Muscle of arm (tissue), 12 donors: Measurements from ENCODE around the gene CDH4. TPM values are rescaled to one million over a fixed set of nuclear protein-coding genes. Genes with fewer than 3 reads are reported as not detected.
"Not testable (repeated sequence)": the region's sequence is repeated elsewhere in the genome, so short reads cannot be mapped to it uniquely, and the experiment has no call there.

Experiments used
- DNase-seq: peaks from one replicate; pipeline ENCODE4 v3.0.0-alpha.2; 2013
- polyA plus RNA-seq, 12 donors: library from polyadenylated mRNA; unstranded; fragments of 120-200 nt; gene quantifications; one replicate each; pipeline ENCODE4 v1.2.1, GENCODE V29; 2013; ENCODE audit not compliant: insufficient read length in 12 of 12

Gene CDH4
- polyA plus RNA-seq, 12 donors, result 0.79 to 1.4 (median 1.0) TPM; not detected in 2

DNA sequence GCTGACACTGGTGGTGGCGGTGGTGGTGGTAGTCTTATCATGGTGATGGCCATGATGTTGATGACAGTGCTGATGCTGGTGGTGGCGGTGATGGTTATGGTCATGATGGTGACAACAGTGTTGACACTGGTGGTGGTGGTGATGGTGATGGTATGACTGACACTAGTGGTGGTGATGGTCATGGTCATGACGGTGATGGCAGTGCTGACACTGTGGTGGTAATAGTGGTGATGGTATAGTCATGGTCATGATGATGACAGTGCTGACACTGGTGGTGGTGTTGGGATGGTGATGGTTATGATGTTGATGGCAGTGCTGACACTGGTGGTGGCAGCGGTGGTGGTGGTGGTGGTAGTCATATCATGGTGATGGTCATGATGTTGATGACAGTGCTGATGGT lies 205.7 kb downstream of the CDH4 start:
- no peak for DNase-seq

GRCh38 chr20:61458146-61458746 lies 206.2 kb downstream of the CDH4 start:
- no peak for DNase-seq

GRCh38 chr20:61459266-61459665 lies 207.2 kb downstream of the CDH4 start:
- no peak for DNase-seq

- DNase-seq, result no peak
Measured at GRCh38 chr20:61459705-61460104, 207.6 kb downstream of the CDH4 start.

DNA sequence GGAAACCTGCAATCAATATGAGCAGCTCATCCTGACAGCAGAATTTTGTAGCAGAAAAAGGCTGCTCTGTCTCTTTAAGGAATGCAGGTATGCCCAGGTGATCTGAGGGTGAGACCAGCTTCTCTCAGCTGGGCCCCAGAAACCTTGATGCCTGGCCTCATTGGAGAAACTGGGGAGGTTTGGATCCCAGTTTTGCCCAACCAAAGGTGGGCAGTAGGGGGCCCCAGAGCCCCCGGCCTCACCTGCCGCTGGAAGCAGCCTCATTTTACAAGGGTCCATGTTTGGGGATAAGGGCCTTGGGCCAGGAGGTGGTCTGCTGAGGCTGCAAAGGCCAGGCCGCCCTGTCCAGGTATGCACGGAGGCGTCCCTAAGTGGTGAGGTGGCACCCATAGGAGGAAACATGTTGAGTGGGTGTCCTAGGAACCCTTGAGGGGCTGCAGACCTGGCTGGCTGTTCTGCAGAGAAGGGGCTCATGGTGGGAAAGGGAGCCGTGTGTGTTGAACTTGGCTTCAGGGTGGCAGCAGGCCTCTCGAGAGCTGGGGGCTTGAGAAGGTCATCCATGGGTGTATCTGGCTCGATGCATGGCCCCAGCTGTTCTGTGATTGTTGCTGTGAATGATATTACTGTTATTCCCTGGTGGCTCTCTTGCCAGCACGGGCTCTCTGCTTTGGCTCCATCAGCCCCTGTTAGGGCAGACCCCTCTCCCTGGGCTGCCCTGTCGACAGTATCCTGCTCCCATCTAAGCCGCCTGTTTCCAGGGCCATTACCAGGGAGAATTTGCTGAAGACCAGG lies 208.4 kb downstream of the CDH4 start:
- DNase-seq, result no peak

DNA sequence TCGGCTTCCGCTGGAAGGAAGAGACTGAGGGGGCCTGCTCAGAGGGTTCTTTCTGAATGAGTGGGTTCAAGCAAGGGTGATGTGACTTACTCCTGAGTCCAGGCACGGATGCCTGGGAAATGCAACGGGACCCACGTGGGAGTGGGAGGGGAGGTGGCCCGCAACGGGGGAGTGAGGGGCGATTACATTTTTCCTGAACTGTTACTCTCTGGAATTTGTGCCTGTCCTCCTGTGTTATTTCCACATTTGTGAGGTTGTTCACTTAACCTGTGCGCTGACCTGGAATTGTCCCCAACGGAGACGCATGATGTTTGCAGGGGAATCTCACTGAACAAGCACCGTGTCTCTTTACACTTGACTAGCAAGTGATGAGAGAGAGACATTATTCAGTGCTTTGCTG lies 209.4 kb downstream of the CDH4 start:
- DNase-seq, result no peak

GRCh38 chr20:61464307-61465303 lies 212.5 kb downstream of the CDH4 start:
- DNase-seq, result no peak

- DNase-seq, result no peak
Measured at GRCh38 chr20:61475729-61476128, 223.7 kb downstream of the CDH4 start.

GRCh38 chr20:61476956-61477355 lies 224.9 kb downstream of the CDH4 start:
- DNase-seq, result no peak

DNA sequence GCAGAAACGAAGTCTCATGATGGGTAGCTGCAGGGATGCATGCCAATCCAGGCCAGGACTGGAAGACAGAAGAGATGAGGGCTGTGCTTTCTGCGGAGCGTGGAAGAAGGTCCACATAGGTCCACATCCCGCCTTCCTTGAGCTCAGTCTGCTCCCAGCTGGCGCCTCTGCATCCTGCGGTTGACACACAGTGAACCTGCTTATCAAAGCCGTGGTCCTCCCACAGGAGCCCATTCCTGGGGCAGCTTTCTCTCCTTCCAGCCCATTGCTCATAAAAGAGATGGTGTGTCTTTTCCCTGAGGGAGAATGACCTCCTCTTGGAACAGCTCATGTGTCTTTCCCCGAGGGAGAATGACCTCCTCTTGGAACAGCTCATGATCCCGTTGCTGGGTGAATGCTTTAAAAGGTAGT lies 225.4 kb downstream of the CDH4 start:
- no peak for DNase-seq

GRCh38 chr20:61478094-61478493 lies 226.0 kb downstream of the CDH4 start:
- DNase-seq, result no peak

- DNase-seq, result no peak
Measured at GRCh38 chr20:61478611-61479305, 226.7 kb downstream of the CDH4 start.

GRCh38 chr20:61479433-61479832 lies 227.4 kb downstream of the CDH4 start:
- DNase-seq, result not testable (repeated sequence)

GRCh38 chr20:61480158-61480825 lies 228.2 kb downstream of the CDH4 start:
- DNase-seq, result no peak

GRCh38 chr20:61482056-61482887 lies 230.2 kb downstream of the CDH4 start:
- no peak for DNase-seq

DNA sequence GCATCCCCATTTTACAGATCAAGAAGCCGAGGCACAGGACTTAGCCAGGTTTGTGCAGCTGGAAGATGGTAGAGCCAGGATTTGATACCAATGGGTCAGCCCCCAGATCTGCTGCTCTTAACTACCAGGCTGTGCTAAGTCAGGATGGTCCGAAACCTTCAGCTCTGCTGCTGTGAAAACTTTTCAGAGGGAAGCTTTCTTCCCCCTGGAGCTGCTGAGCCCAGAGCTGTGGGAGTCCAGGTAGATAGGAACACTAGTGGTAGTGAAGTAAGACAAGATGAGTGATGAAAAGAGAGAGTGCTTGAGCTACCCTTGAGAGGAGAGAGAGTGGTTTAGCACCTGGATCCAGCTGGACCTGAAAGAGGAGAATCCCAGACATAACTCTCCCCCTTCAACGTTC lies 230.8 kb downstream of the CDH4 start:
- no peak for DNase-seq

- no peak for DNase-seq
Measured at GRCh38 chr20:61483336-61484067, 231.4 kb downstream of the CDH4 start.

- no peak for DNase-seq
Measured at GRCh38 chr20:61486198-61486597, 234.1 kb downstream of the CDH4 start.

- peak; percentile 7 for DNase-seq
Measured at GRCh38 chr20:61487346-61487996, 235.4 kb downstream of the CDH4 start.
